B cell (primary cell): ENCODE results near the gene KRT12.

Experiments
- EZH2 ChIP-seq: IDR thresholded peaks from 2 replicates; pipeline ENCODE4 v1.6.1; 2012; ENCODE audit warnings: borderline replicate concordance, low read depth, mild to moderate bottlenecking, moderate library complexity, low read length; ENCODE audit not compliant: insufficient read depth, poor library complexity, severe bottlenecking
- TF ChIP-seq, protein P1 (sequence below): fragments of 200-600 bp; IDR thresholded peaks from one replicate; pipeline ENCODE4 v1.8.0; 2022; ENCODE audit warnings: antibody characterized with exemption, mild to moderate bottlenecking

DNA sequence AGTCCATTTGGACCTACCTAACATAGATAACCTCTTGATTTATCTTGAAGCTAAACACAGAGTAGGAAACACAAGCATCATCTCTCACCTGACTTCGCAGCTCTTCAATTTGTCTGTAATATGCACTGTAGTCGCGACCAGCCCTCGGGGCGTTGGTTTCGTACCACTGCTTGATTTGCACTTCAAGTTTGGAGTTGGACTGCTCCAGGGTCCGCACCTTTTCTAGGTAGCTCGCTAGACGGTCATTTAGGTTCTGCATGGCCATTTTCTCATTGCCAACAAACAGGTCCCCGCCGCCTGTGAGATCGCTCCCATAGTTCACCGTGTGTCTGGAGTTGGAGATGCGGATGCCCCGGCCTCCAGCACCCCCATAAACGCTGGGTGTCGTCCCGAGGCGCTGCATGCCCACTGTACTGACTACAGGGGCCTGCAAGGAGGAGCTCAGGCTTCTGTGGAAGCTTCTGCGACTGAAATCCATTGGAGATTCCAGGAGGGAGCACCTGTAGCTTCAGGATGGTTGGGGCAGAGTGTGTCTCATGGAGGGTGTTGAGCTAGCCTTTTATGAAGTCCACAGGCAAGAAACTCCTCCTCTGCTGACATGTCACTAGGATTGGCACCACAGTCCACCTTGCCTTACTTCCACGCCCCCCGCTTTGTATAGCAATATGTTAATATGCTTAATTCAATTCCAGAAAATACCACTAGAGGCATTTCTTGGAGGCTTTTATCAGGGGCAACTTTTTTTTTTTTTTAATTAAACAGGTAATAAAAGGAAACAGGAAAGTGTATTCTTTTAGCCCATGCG lies 17.9 kb upstream of the KRT12 start, which contains the start of gene KRT20:
- TF ChIP-seq, protein P1, sequence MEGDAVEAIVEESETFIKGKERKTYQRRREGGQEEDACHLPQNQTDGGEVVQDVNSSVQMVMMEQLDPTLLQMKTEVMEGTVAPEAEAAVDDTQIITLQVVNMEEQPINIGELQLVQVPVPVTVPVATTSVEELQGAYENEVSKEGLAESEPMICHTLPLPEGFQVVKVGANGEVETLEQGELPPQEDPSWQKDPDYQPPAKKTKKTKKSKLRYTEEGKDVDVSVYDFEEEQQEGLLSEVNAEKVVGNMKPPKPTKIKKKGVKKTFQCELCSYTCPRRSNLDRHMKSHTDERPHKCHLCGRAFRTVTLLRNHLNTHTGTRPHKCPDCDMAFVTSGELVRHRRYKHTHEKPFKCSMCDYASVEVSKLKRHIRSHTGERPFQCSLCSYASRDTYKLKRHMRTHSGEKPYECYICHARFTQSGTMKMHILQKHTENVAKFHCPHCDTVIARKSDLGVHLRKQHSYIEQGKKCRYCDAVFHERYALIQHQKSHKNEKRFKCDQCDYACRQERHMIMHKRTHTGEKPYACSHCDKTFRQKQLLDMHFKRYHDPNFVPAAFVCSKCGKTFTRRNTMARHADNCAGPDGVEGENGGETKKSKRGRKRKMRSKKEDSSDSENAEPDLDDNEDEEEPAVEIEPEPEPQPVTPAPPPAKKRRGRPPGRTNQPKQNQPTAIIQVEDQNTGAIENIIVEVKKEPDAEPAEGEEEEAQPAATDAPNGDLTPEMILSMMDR: no peak
- TF ChIP-seq EZH2: no peak
